ENCODE measurements around the gene ZNF423. TPM values are rescaled to one million over a fixed set of nuclear protein-coding genes. Genes with fewer than 3 reads are reported as not detected.

Gene ZNF423
- total RNA-seq, 2 experiments from 2014 or later = not detected

GRCh38 chr16:49454426-49455180, 401.3 kb downstream of the ZNF423 start:
- ChIA-PET POLR2A (no interaction called here), CTCF (interaction anchor here (1.5 kb wide), 1 partner anchor 18 kb away, joined by 3 read pairs; no protein-coding TSS in a partner anchor)

DNA sequence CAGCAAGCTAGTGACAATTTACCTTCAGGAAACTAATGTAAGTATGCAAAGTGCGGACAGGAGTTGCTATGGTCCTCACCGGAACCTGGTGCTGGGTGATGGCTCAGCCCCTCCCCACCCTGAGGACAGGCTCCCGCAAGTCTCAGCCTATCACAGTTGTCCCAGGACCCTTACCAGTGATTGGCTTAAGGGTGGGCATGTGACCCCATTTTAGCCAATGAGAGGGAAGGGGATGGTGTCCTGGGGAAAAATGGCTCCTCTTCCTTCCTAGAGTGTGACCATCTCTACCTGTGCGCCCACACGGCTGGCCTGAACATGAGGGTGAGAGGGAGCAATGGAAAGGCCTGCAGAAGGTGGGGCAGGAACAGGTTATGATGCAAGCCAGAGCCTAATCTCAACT, 401.9 kb downstream of the ZNF423 start:
- ChIA-PET POLR2A (no interaction called here), CTCF (interaction anchor here (1.5 kb wide), 1 partner anchor 18 kb away, joined by 3 read pairs; no protein-coding TSS in a partner anchor)

DNA sequence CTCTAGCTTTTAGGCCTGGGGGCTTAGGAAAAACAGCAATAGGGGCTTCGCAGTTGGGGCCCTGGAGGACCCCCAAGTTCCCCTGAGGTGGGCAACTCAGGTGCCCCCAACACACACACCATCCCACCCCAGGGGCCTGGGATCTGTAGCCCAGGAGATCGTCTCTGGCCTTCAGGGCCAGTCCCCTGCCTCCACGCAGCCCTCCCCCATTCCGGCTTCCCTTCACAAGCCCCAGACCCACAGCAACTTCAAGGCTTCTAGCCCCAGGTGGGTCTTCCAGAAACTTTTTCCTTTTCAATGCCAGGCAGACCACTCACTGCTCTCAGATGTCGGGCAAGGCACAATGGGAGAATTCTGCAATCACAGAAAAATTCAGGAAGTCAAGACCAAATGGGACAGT, 402.9 kb downstream of the ZNF423 start:
- ChIA-PET CTCF (no interaction called here), POLR2A (no interaction called here)

DNA sequence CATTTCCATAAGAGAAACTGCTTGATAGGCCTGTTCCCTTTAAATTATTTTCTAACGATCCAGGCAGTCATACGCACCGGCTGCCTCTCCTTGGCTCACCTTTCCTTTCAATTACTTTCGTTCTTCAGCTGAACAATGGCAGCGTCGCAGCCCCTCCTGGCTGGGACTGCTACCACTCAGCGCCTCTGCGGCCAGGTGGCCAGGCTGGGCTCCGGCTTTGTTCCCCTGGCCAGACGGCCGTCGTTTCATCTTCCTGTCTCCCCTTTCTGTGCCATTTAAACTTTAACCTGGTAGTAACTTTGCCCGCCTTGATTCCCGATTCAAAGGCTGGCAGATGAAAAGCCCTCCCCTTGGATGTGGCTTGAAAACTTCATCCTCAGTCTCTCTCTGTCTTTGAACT, 403.3 kb downstream of the ZNF423 start:
- CTCF ChIA-PET = no interaction called here
- POLR2A ChIA-PET = no interaction called here

- POLR2A ChIA-PET = no interaction called here
- CTCF ChIA-PET = no interaction called here
Measured at GRCh38 chr16:49452108-49452507, 403.8 kb downstream of the ZNF423 start.

DNA sequence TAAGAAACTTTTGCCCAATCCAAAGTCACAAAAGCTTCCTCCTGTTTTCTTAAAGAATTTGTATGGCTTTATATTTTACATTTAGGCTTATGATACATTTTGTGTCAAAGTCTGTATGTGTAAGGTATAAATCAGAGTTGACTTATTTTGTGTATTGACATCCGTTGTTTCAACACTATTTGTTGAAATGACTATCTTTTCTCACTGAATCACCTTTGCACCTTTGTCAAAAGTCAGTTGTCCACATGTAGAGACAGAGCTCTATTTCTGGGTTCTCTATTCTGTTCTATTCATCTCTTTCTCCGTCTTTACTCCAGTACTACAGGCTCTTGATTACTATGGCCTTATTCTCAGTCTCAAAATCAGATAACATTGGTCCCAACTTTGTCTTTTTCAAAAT, 409.1 kb downstream of the ZNF423 start:
- POLR2A ChIA-PET = no interaction called here
- CTCF ChIA-PET = no interaction called here

DNA sequence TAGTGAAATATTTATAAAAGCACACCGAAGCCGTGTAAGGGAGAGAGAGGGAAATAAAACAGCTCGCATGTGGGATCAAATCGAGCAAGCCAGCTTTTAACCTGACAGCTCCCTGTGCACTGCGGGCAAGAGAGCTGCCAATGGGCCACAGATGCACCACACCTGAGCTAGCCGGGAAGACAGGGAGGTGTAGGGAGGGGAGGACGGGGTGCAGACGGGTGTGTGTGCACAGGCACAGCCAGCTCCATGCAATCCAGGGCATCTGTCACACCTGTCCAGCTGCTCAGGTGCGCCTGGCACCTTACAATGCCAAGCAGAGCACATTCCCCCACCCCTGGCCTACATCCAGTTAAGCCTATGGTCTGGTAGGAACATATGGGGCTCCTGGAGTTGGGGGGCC, 412.3 kb downstream of the ZNF423 start:
- ChIA-PET POLR2A (no interaction called here), CTCF (no interaction called here)

GRCh38 chr16:49442805-49443204, 413.1 kb downstream of the ZNF423 start:
- CTCF ChIA-PET = interaction anchor here (0.8 kb wide), 1 partner anchor 150 kb away, joined by 3 read pairs; no protein-coding TSS in a partner anchor

DNA sequence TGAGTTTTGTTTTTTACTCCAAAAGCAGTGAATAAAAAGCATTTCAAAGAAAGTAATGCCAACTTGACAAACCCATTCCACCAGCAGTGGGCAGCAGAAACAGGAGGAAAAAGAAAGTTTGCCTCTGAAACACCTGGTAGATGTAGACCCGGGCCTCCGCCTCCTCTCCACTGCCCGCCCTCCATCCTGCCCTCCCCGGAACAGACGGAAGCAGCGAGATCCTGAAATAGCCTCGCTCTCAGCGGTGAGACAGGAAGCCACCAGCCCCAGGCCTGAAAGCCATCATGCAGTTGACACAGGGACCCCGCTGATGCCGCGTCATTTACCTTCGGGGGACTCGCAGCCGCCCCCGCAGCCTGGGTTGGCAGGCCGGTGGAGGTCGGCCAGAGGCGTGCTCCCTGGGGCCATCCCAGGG, 414.5 kb downstream of the ZNF423 start:
- ChIA-PET CTCF (no interaction called here), POLR2A (no interaction called here)

More at GRCh38 chr16:49442805-49443204, 413.1 kb downstream of the ZNF423 start:
- POLR2A ChIA-PET = no interaction called here

DNA sequence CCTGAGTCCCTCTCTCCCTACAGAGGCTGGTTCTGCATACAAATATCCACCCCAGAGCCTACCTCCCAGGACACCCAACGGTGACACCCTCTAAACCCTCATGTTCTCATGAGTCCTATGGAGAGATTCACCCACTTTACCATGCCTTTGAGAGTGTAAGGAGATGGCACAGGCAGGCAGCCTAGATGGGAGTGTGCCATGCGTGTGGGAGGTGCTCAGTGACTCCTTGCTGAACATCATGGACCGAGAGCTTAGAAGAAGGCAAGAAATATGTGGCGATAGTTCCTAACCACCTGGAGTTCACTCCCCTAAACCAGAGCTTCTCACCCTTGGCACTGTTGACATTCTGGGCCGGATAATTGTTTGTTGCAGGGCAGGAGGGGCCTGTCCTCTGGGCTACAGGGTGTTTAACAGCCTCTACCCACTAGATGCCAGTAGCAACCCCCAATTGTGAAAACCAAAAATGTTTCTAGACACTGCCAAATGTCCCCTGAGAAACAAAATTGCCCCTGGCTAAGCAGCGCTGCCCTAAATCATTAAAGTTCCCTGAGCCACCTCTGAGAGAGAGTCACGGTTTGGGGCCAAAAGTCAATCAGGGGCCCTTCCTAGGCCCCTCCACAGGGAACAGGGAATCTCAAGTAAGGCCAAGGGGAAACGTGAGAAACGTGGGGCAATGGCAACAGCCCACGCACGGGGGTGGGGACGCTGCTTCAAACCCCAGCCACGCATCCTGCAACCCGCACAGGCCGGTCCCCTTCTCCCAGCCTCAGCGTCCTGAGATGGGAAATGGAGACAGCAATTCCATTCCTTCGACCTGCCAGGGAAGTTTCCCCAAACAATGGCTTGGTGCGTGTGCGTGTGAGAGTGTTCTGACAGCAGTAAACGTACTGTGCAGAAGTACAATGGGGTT, 415.5 kb downstream of the ZNF423 start:
- POLR2A ChIA-PET = no interaction called here
- CTCF ChIA-PET = interaction anchor here (1.0 kb wide), 1 partner anchor 33 kb away, joined by 3 read pairs; no protein-coding TSS in a partner anchor

GRCh38 chr16:49439676-49440075, 416.2 kb downstream of the ZNF423 start:
- POLR2A ChIA-PET = no interaction called here
- CTCF ChIA-PET = interaction anchor here (1.0 kb wide), 1 partner anchor 32 kb away, joined by 3 read pairs; no protein-coding TSS in a partner anchor

DNA sequence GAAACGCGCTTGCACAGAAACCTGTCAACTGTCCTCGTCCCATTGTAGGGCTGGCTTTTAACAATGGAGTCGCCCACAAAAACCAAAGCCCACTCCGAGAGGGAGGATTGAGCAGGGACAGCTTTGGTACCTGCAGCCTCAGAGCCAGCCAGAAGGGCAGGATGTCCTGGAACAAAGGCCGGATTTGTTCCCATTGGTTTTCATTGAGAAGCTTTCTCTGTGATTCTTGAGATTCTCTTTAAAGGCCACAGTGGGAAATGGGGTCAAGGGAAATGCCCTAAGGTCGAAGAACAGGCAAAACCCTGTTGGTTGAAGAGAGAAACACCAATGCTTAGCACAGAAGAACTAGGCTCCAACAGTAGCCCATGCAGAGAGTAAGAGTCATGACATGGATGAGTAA, 416.9 kb downstream of the ZNF423 start:
- CTCF ChIA-PET = interaction anchor here (1.0 kb wide), 1 partner anchor 31 kb away, joined by 3 read pairs; no protein-coding TSS in a partner anchor

More for the DNA sequence above, 416.9 kb downstream of the ZNF423 start:
- POLR2A ChIA-PET = no interaction called here

Other genes with a start within 250 kb of the ZNF423 start
- gene CNEP1R1, start 169.1 kb upstream of the ZNF423 start, total RNA-seq = 10 to 100 TPM; 19.7 to 20.7 TPM
- 10 to 100 TPM; 28.6 to 35.2 TPM for gene HEATR3, start 209.9 kb upstream of the ZNF423 start, total RNA-seq